Medulla oblongata (tissue), 1 donor: ENCODE measurements around the gene PHC1.
A peak's percentile ranks its signal among the peaks of the same experiment; 100 is the strongest.

Experiments used
- DNase-seq: peaks from one replicate; pipeline ENCODE4 v3.0.0-alpha.2; 2015; ENCODE audit errors: extremely low spot score

Gene PHC1

GRCh38 chr12:8949342-8950220 lies 35.3 kb downstream of the PHC1 start, which contains the start of gene M6PR:
Gene M6PR (minus strand): TSS chr12:8949645. CDS start chr12:8946404, 3,241 bp downstream.
- DNase-seq = peak; percentile 99

- no peak for DNase-seq
Measured at GRCh38 chr12:8950221-8950527, 35.9 kb downstream of the PHC1 start.

GRCh38 chr12:8950702-8951478 lies 36.6 kb downstream of the PHC1 start:
- DNase-seq = no peak

- DNase-seq = no peak
Measured at GRCh38 chr12:8951744-8952143, 37.4 kb downstream of the PHC1 start.

- DNase-seq = no peak
Measured at GRCh38 chr12:8953773-8954402, 39.6 kb downstream of the PHC1 start.

GRCh38 chr12:8956073-8956472 lies 41.8 kb downstream of the PHC1 start:
- no peak for DNase-seq

GRCh38 chr12:8956772-8957171 lies 42.5 kb downstream of the PHC1 start:
- no peak for DNase-seq

GRCh38 chr12:8957561-8957960 lies 43.3 kb downstream of the PHC1 start:
- DNase-seq = no peak

GRCh38 chr12:8958066-8958465 lies 43.8 kb downstream of the PHC1 start:
- no peak for DNase-seq

- DNase-seq = no peak
Measured at GRCh38 chr12:8960176-8960575, 45.9 kb downstream of the PHC1 start.

GRCh38 chr12:8968761-8969160 lies 54.5 kb downstream of the PHC1 start:
- DNase-seq = no peak

GRCh38 chr12:8969861-8970411 lies 55.6 kb downstream of the PHC1 start:
- no peak for DNase-seq

- DNase-seq = no peak
Measured at GRCh38 chr12:8970432-8970831, 56.1 kb downstream of the PHC1 start.

GRCh38 chr12:8980137-8980536 lies 65.8 kb downstream of the PHC1 start:
- no peak for DNase-seq

- DNase-seq = no peak
Measured at GRCh38 chr12:8985213-8985754, 71.0 kb downstream of the PHC1 start.

- DNase-seq = no peak
Measured at GRCh38 chr12:8987163-8987562, 72.9 kb downstream of the PHC1 start.

GRCh38 chr12:8987685-8988084 lies 73.4 kb downstream of the PHC1 start:
- no peak for DNase-seq

- no peak for DNase-seq
Measured at GRCh38 chr12:8989413-8989812, 75.1 kb downstream of the PHC1 start, which contains the start of gene KLRG1. Gene KLRG1 (plus strand): TSS chr12:8989546. CDS start chr12:8989636, 90 bp downstream.
